Measurements from ENCODE around the gene TAX1BP3. TPM values are rescaled to one million over a fixed set of nuclear protein-coding genes. Genes with fewer than 3 reads are reported as not detected.

The TAX1BP3 gene
- total and polyA plus RNA-seq, 8 donors = 52.7 to 267 (median 120) TPM

DNA sequence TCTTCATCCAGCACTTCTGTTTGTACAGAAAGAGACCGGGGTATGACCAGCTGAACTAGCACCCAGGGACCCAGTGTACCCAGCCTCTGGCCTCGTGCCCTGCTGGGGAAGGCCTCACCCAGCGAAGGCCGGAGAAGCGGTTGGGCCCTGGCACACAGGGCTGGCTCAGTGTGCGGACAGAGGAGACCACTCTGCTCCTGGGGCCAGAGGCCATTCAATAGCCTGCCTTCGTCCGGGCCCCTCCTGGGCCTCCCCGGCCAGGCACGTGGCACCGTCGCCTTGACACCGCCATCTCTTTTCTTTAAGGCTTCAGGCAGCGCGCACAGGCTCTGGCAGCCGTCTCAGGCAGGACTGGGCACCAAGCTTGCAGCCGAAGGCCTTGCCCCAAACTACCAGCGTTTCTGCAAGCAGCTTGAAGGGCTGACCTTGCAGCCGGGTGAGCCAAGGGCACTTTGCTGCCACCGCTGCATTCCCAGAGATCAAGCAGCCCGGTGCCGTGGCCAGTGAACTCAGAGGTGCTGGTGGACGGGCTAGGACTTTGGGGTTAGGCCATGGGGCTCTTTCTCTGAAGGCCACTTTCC lies 8.0 kb downstream of the TAX1BP3 start:
- Histone ChIP-seq H3K4me3 (no peak overlapping the region), H3K9me3 (no peaks in the 10 kb centered on the region), H3K36me3 (peaks cover 24 to 72% (median 62%) of the 10 kb centered on the region in 4 donors), H3K4me1 (peaks cover 32 to 80% (median 35%) of the 10 kb centered on the region in 4 donors), H3K27ac (peak overlapping the region; percentile 63 to 90 (median 68)), H3K27me3 (no peaks in the 10 kb centered on the region)
- DNase-seq = peak in 1 of 2 donors; percentile 69
- intact Hi-C loops (cut with DNase I; ENCODE audit: low total_unique reads) = no loop called here
- 46 to 78% (median 57%) methylated on average over 13 to 23 of the region's 23 CpGs for WGBS, 5 donors
- no peak for TF ChIP-seq EP300 (IDR thresholded peaks at IDR 0.05)
- peak in 1 of 3 donors; percentile 45 for TF ChIP-seq POLR2AphosphoS5 (IDR thresholded peaks at IDR 0.05)

DNA sequence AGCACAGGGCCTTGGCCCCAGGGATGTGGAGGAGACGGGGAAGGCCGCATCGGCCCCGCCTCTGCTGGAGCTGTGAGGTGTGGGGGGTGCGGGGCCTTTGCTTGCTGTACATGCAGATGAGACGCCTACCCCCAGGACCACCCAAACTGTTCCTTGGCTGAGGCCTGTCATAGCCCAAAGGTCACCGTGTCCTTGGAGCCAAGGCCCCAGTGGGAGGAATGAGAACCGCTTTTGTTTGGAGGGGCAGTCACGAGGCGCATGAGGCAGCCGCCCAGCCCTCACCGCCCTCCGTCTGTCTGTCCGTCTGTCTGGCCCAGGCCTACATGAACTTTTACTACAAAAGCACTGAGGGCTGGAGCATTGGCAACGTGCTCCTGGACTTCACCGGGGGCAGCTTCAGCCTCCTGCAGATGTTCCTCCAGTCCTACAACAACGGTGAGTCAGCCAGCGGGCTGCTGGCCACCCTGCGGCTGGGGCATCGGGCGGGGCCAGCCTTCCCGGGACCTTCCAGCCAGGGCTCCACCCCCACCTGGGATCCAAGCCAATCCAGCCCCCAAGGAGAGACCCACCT lies 8.8 kb downstream of the TAX1BP3 start:
- H3K9me3 ChIP-seq = no peaks in the 10 kb centered on the region
- peaks cover 29 to 72% (median 32%) of the 10 kb centered on the region in 4 donors for H3K4me1 ChIP-seq
- peak overlapping the region; percentile 63 to 90 (median 68) for H3K27ac ChIP-seq
- intact Hi-C loops (cut with DNase I; ENCODE audit: low total_unique reads) = no loop called here
- TF ChIP-seq POLR2AphosphoS5 (IDR thresholded peaks at IDR 0.05) (peak in 1 of 3 donors; percentile 74), POLR2A (IDR thresholded peaks at IDR 0.05) (no peak)
- TF ChIP-seq, protein P1, sequence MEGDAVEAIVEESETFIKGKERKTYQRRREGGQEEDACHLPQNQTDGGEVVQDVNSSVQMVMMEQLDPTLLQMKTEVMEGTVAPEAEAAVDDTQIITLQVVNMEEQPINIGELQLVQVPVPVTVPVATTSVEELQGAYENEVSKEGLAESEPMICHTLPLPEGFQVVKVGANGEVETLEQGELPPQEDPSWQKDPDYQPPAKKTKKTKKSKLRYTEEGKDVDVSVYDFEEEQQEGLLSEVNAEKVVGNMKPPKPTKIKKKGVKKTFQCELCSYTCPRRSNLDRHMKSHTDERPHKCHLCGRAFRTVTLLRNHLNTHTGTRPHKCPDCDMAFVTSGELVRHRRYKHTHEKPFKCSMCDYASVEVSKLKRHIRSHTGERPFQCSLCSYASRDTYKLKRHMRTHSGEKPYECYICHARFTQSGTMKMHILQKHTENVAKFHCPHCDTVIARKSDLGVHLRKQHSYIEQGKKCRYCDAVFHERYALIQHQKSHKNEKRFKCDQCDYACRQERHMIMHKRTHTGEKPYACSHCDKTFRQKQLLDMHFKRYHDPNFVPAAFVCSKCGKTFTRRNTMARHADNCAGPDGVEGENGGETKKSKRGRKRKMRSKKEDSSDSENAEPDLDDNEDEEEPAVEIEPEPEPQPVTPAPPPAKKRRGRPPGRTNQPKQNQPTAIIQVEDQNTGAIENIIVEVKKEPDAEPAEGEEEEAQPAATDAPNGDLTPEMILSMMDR (IDR thresholded peaks at IDR 0.05) = no peak
- peak; percentile 76 to 78 for DNase-seq
- H3K36me3 ChIP-seq = peaks cover 25 to 74% (median 60%) of the 10 kb centered on the region in 4 donors
- no peaks in the 10 kb centered on the region for H3K27me3 ChIP-seq
- WGBS, 5 donors = 30 to 46% (median 43%) methylated on average over 14 to 22 of the region's 22 CpGs
- H3K4me3 ChIP-seq = no peak overlapping the region

GRCh38 chr17:3658784-3659449 lies 9.5 kb downstream of the TAX1BP3 start:
- no peaks in the 10 kb centered on the region for H3K9me3 ChIP-seq
- H3K36me3 ChIP-seq = peaks cover 18 to 69% (median 53%) of the 10 kb centered on the region in 4 donors
- TF ChIP-seq, protein P1 (IDR thresholded peaks at IDR 0.05) = no peak
- TF ChIP-seq EP300 (IDR thresholded peaks at IDR 0.05) = no peak
- no peak for TF ChIP-seq POLR2A (IDR thresholded peaks at IDR 0.05)
- TF ChIP-seq POLR2AphosphoS5 (IDR thresholded peaks at IDR 0.05) = no peak
- 66 to 78% (median 75%) methylated on average over 22 of the region's 22 CpGs for WGBS, 5 donors
- H3K4me3 ChIP-seq = no peak overlapping the region
- DNase-seq = no peak
- H3K27me3 ChIP-seq = no peaks in the 10 kb centered on the region
- H3K27ac ChIP-seq = peak overlapping the region; percentile 63 to 90 (median 68)
- H3K4me1 ChIP-seq = peaks cover 28 to 65% (median 32%) of the 10 kb centered on the region in 4 donors
- intact Hi-C loops (cut with DNase I; ENCODE audit: low total_unique reads) = no loop called here

DNA sequence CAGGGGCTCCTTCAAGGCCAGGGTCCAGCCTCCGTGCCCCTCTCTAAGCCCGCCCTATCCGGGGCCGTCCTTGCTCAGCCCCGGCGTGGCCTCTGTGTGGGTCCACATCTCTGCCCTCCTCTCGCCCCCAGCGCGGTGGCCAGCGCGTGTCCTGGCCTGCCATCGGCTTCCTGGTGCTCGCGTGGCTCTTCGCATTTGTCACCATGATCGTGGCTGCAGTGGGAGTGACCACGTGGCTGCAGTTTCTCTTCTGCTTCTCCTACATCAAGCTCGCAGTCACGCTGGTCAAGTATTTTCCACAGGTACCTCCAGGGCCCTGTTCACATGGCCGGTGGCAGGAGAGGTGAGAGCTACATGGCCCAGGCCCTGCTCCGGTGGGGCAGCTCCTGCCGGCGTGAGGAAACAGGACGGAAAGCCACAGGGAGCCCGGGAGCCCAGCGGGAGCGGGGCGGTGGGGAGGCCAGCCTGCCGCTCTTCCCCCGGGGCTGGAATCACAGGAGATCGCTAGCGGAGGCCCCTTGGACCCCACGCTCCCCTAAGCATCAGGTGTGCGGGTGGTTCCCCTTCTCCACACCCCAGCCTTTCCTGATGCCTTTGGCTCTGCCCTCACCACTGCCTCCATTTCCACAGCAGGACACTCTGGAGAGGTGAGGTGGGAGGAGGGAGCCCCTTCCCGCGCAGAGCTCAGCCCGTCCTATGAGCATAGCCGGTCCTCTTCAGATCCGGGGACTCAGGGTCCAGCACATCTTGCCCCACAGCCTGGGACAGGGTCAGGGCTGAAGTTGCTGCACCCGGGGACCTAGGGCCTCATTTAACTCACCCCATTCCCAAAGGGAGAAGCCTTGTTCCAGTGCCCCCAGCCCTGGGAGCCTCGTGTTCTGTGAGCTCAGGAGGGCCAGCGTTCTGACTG lies 10.2 kb downstream of the TAX1BP3 start:
- H3K9me3 ChIP-seq = no peaks in the 10 kb centered on the region
- peaks cover 10 to 61% (median 45%) of the 10 kb centered on the region in 4 donors for H3K36me3 ChIP-seq
- peak overlapping the region in 3 of 5 donors; percentile 63 to 90 (median 68) for H3K27ac ChIP-seq
- WGBS, 5 donors = 88 to 92% (median 89%) methylated on average over 37 to 42 of the region's 42 CpGs
- DNase-seq = no peak
- TF ChIP-seq, protein P1 (IDR thresholded peaks at IDR 0.05) = no peak
- TF ChIP-seq POLR2AphosphoS5 (IDR thresholded peaks at IDR 0.05) (no peak), EP300 (IDR thresholded peaks at IDR 0.05) (no peak), POLR2A (IDR thresholded peaks at IDR 0.05) (no peak)
- no peaks in the 10 kb centered on the region for H3K27me3 ChIP-seq
- intact Hi-C loops (cut with DNase I; ENCODE audit: low total_unique reads) = no loop called here
- peaks cover 28 to 57% (median 32%) of the 10 kb centered on the region in 4 donors for H3K4me1 ChIP-seq
- H3K4me3 ChIP-seq = no peak overlapping the region

Measured in stomach (tissue), 9 donors.